GM21576 (cell line): ENCODE measurements around the gene MKNK1.

Experiments
- ATAC-seq: cut with Tn5 transposase; IDR thresholded peaks from one replicate; pipeline ENCODE4 v1.9.1; 2021; ENCODE audit warnings: mild to moderate bottlenecking, moderate library complexity; ENCODE audit not compliant: unreplicated experiment

Gene MKNK1

DNA sequence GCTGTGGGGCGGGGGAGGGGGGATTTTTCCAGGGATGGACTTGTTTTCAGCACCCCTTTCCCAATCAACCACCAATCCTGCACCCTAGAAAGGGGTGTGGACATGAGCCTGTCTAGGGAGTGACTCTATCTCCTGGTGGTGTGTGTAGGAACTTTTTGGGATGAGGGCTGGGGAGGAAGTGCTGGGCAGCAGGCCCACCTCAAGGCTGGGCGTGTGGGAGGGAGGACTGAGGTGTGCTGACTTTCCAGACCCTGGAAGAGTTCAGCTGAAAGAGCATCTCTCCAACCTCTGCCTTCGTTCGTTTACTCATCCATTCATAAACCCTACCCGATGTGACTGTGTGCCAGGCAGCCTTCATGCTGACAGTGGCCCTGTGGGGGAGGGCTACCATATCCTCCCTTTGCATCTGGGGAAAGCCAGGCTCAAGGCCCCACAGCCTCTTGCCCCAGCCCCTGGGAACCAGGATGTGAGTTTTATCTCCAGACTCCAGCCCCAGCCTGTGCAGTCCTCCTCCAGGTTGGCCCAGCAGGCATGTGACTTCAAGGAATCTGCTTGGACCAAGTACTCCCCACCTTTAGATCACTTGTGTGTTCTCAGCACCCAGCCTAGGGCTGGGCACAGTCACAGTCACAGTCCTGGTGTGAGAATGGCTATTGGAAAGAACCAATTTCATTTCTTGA, 59.4 kb downstream of the MKNK1 start:
- no peak for ATAC-seq

DNA sequence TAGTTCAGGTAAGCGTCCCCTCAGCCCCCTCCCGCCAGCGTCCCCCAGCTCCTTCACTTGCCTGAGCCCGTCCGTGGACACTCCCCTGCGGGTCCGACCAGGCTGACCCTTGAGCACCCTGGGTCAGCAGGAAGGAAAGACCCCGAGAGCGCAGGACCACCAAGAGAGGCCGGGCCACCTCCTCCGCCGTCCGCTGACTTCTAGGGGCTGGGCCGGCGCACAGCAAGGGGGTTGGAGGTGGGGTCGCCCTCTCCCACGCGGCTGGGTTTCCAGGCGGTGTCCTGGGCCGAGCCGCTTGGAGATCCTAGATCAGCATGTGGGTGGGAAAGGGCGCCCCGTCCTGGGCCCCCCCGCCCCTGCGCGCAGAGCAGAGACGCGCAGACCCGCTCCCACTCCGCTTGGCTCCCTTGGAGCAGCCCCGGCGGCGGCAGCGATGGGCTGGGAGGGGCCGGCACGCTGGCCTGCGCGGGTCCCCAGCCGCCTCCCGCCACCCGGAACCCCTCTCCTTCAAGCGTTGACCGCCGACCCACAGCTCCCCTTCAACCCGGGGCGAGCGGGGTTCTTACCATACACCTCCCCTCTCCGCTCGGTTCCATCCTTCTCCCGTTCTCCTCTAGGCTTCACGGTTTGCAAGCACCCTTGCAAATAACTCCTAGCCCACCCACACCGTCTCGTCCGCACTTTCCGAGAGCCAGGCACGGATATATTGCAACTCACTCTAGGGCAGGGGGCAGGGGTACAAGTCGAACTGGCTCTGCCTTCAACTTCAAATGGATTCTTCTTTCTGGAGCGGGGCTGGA, 60.1 kb downstream of the MKNK1 start:
- ATAC-seq = no peak

DNA sequence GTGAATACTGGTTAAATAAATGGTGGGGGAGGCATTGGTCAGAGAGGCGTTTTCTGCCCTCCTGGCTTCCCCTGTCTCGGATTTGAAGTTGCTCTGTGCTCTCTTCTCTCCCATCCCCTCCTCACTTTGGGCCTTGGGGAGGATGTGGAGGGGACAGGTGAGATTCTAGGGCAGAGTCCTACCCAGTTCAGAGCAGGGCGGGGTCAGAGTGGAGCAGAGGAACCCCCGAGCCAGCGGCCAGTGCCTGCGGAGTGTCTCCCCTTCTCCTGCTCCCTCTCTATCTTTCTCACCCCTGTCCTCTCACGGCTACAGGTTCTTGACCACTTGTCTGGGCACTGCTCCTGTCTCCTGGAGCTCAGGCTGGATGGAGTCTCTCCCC, 60.7 kb downstream of the MKNK1 start:
- no peak for ATAC-seq

DNA sequence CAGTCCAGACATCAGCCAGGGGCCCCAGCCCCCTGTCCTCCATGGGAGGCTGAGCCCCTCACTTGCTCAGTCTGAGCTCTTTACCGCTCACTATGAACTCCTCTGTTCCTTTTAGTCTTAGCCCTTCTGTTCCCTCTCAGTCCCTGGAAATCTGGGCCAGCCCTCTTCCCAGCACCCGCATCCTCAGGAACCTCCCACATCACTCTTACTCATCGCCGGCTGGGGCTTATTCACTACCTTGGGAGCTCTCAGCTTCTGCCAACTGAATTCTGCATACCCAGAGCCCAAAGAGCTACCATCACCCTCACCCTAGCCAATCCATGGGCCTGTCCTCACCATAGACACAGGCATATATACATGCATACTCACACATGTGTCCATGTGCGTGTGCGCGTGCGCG, 64.1 kb downstream of the MKNK1 start:
- ATAC-seq = no peak

DNA sequence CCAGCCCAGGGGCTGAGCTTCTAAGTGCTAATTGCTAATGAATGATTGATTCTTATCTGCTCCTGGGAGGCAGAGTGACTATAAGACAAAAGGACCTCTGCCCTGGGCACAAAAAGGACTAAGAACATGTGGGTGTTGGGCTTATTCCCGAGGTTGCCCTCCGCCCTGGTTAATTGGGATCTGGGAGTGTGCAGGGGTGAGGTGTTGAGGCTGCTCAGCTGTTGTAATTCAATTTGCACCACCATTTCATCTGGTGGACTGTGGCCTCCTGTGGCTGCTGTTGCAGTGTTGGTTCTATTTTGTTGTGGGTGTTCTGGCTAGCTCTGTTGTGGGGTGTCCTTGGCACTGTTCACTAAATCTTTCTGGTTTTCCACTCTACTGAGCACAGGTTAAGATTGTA, 65.9 kb downstream of the MKNK1 start:
- ATAC-seq = no peak

DNA sequence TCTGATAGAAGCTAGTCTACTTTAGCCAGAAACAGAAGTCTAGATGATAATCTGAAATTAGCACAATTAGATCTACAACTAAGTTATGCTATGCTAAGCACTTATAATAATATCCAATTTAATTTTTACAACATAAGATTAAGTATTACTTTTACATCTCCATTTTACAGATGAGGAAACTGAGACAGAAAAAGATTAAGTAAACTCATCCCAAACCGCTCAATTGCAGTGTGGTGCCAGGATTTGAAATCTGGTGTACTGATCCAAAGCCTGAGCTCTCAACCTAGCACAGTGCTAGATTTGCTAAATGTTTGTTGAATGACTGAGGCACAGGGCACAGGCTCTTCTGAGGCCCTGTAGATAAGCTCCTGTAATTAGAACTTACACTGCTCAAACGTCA, 66.4 kb downstream of the MKNK1 start:
- ATAC-seq = no peak

DNA sequence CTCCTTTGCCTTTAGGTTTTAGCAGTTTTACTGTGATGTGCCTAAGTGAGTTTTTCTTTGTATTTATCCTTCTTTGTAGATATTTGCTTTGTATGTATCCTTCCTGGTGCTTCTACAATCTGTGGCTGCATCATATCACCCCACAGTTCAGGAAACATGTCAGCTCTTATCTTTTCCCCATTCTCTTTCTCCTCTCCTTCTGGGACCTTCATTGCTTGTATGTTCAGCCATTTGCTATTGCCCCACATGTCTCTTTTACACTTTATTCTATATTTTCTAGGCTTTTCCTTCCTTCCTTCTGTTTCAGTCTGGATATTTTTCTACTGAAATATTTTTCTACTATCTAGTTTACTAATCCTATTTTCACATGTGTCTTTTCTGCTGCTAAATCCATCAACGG, 67.5 kb downstream of the MKNK1 start:
- ATAC-seq = no peak

DNA sequence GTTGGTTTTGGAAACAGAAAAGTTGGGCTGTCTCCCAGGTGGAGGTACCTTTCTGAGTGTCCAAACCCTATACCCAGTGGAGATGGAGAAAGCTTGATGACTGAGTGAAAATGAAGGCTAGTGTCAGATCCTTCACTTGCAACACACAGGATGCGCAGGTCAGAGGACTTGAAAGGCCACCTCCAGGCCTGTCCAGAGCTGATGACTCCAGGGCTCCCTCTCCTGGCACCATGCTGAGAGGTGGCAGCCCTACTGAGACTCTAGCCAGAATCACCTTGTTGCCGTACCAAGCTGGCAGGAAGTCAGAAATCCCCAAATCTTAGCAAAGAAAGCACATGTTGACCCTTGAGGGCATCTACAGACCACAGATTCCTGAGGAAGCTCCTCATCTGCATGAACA, 69.0 kb downstream of the MKNK1 start:
- no peak for ATAC-seq

DNA sequence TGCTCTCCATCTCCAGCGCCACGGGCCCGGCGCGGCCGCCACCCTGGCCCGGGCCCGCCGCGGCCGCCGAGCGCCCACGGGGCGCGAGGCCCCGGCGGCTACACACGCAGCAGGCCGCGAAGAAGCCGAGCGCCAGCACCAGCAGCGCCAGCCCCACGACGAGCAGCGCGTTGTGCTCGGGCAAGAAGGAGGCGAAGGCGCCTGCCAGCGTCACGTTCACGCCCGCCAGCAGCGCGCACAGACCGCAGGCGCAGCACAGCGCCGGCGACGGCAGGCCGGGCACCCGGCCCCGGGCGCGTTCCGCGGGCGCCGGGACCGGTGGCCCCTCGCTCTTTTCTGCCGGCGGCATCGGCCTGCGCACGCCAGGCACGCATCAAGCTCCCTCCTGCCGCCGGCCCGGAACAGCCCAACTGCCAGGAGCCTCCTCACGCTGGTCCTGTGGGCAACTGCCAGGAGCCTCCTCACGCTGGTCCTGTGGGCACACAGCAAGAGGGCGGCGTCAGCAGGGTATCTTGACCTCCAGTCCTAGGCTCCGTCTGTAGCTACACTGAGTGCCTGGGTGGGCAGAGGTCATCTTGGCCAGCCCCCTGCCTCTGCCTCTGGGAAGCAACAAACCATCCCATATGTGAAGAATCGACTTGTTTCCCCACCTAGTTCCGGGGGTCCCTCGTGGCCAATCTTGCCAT, 70.7 kb downstream of the MKNK1 start:
- no peak for ATAC-seq

DNA sequence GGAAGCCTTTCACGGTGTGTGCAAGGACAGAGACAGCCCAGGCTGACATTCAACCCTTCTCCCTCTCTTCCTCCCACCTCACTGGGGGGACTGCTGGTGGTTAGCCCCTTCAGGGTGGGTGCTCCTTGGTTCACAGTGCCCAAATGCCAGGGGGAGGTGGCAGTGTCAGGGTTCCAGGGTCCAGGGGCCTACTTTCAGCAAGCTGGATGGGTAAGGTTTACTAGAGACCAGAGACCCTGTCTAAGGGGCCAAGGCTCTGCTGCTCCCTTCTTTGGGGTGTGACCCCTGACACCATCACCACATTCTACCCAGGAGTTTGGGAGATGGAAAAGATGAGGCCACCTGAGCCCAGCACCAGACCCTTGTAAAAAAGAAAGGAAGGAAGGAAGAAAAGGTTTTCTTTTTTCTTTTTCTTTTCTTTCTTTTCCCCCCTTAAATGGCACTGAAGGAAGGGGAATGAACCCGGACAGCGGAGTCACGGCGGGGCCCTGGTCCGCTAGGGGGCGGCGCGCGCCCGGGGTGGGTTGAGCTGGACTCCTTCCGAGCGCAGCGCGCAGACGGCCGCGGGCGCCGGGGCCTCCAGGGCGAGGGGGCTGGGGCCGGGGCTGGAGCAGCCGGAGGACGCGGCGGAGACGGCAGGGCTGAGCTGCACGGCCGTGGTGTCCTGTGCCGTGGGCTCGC, 71.4 kb downstream of the MKNK1 start:
- ATAC-seq = no peak

DNA sequence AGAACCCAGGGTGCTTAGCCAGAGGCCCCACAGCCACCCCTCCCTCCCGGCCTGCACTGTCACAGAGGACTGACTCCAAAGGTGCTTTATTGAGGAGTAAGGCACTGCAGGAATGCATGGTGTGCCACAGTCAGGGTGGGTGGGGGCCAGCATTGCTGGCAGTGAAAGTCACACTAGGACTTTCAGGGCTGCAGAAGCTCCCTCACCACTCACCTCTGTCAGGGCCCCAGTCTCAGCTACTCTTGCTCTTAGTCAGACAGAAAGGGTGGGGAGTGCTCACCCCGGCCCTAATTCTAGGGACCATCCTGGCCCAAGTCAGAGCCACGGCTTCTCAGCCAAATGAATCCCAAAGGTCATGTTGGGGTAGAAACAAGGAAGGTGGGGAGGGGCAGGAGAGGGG, 72.0 kb downstream of the MKNK1 start:
- ATAC-seq = no peak

DNA sequence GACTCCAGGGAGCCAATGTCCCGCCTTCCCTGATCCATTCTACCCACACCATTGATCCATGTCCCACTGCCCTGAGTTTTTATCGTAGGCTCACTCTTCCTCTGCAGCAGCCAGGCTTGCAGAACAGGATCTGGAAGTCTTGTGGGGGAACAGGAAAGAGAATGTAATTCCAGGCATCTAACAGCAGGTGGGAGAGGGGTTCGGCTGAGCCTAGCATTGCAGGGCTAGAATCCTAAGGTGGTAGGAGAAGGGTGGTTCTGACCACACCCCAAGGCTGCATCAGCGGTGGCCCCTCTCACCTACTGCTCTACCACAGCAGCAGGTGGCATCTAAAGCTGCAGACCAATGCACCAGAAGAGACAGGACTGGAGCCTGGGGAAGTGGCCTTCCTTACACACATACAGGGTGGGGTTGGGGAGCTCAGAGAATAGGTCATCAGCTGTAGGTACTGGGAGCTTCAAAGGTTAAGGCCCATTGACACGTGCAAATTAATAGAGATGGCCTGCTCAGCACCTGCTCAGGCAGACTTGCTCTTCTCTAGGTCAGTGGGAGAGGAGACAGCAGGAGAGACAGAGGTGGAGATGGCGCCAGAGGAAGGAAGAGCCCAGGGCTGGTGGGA, 73.2 kb downstream of the MKNK1 start:
- no peak for ATAC-seq

DNA sequence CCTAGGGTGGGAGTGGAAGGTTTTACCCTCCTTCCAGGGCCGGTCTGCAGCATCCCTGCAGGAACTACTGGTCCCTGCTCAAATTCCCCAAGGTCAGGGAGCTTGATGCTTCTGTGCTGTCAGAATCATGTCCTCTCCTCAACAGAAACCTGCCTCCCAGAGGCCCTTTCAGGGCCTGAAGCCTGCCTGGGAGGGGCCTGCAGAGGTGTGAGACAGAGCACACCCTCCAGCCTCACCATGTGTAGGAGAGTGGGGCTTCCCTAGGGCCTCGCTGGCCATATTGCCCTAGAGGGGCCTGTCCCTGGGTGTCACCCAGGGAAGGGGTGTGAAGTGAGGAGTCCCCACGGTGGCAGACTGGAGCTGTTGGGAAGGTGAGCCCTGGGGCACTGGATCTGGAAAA, 73.8 kb downstream of the MKNK1 start:
- ATAC-seq = no peak

DNA sequence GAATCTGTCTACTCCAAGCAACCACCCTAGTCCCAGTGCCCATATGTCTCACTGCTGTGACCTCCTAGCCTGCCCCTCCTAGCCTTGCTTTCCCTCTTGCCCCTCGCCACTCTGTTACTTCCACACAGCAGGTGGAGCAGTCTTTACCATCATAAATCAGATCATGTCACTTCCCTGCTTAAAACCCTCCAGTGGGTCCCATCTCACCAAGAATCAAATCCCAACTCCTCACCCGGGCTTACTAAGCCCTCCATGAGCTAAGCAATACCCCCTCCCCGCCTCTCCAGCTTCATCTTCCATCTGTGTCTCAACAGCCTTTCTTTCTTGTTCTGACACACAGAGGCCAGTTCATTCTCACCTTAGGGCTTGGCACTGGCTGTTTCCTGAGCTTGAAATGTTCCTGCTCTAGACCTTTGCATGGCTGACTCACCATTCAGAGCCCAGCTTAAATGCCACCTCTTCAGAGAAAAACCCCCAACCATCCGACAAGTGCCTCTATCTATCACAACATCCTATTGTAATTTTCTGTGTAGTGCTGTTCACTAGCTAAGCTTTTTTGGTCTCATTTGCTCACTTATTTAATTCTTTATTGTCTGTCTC, 74.9 kb downstream of the MKNK1 start:
- no peak for ATAC-seq

DNA sequence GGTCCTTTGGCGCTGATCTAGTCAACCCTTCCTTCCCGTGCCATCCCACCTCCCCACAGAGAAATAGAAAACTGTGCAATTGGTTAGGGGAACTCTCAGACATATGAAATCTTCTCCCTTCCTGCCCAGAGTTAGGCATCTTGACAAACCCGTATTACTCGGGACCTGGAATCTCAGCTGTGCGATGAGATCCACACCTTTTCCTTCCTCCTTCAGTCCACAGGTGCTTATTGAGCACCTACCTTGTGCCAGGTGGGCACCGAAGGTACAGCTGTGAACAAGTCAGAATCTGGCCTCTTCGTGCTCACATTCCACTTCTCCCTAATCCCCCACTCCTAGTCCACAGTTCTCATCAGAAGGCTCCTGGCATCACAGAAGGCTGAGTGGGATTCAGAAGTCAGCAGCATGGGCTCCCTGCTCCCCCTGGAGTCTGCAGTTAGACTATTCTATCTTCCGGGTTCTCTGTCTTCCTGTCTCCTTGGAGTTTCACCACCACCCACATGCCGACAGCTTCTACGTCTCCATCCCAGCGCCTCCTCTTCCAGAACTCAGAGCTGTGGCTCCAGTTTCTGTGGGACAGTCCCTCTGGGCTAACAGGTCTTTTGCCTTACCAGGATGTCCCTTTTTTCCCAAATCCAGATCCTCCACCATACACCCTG, 75.6 kb downstream of the MKNK1 start:
- no peak for ATAC-seq

DNA sequence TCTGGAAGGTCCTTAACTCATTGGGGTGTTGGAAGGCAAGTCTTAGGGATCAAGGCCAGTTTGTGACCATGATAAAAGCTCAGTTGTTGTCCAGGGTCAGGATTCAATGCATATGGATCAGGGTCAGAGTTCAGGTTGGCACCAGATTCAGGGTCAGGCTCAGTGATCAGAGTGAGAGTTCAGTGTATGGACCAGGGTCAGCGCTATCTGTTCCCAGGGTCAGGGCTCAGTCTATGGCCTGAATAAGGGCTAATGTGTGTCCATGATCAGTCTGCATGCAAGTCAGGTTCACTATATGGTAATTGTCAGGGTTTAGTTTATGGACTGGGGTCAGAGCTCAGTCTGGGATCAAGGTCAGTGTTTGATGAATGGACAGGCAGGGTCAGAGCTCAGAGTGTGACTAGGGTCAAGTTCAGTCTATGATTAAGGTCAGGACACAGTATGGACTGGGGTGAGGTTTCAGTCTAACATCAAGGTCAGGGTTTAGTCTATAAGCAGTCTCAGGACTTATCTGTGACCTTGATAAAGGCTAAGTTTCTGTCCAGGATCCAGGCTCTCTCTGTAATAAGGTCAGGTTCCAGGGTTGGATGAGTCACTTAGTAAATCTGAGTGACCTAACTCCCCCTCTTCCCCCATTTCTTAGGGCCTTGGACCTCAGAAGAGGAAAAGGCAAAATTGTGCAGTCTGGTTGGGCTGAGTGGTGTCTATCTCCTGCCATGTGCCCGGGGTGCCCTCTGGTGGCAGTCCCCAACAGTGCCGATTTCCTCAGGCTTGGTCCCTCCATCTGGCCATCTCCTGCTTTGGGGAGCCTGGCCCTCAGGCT, 76.4 kb downstream of the MKNK1 start:
- no peak for ATAC-seq

DNA sequence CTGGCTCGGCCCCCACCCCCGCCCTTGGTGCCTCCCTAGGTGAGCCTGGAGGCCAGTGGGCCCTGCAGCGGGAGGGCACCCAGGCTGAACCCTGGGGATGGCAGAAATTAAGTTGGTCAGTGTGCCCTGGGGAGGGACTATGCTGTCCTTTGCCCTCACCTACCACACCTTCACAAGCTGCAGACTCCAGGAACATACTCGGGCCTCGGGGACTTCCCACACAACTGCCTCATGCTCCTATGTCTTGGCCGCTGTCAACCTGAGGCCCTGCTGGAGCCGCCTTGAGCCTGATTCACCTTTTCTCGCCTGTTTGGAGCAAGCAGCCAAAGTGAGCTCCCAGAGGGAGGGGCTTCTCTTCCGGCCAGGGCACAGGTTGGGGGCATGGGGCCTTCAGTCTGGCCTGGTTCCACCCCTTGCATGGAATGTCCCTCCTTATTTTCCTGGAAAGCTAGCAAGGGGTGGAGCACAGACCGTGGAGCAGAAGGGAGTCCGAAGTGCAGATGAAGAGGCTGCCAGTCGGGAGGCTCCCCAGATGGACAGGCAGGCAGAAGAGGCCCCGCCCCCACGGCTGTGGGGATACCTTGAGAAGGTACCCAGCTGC, 77.3 kb downstream of the MKNK1 start:
- no peak for ATAC-seq

DNA sequence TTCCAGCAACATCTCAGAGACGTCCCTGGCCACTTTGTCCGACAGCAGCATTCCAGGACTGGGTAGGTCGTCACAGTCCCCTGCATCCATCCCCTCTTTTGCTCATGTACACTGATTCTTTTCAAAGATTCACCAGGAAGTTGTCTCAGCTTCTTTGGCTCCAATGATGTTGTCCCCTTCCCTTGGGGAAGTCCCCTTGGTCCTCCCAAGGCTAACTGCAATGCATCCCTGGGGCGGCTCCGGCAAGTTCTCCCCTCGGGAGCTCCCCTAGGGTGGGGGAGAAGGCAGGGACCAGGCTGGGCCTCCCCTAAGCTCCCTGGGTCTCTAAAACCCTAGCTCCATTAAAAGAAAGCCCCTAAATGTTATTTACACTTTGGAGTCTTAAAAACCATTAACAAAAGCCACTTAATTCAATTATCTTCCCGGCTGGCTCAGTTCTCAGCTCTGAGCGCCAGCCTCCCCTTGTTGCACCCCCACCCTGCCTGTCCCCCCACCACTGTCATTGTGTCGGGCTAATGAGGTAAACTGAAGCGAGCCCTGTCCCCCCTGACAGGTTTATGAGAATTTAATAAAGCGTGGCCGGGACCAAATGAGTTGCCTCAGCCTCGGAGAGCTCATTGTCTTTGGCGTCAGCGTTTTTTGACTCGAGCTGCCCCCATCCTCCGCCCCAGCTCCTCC, 77.9 kb downstream of the MKNK1 start:
- no peak for ATAC-seq
